OCI-LY3 (cell line): Measurements from ENCODE around the gene OPHN1.

Experiments
- CTCF ChIP-seq: fragments of 200-600, 300-600 bp; sonication (generic); IDR thresholded peaks from 2 replicates; pipeline ENCODE4 v1.5.1; 2014; ENCODE audit warnings: antibody characterized with exemption, low read length, low read depth
- EZH2phosphoT487 ChIP-seq: fragments of 200-600 bp; shearing (Covaris generic); IDR thresholded peaks from 2 replicates; pipeline ENCODE4 v1.6.1; 2018; ENCODE audit warnings: antibody characterized with exemption, mixed run types, low read depth

GRCh38 chrX:68415316-68415715 lies 18.0 kb downstream of the OPHN1 start:
- TF ChIP-seq CTCF, result no peak
- no peak for TF ChIP-seq EZH2phosphoT487
